Occipital lobe (tissue), 2 donors: ENCODE measurements around the gene ZBTB32. TPM values are rescaled to one million over a fixed set of nuclear protein-coding genes. Genes with fewer than 3 reads are reported as not detected.
A peak's percentile ranks its signal among the peaks of the same experiment; 100 is the strongest.

Experiments
- DNase-seq: peaks from one replicate; lab custom pipeline; 2025; lab: John Stamatoyannopoulos, UW
- total RNA-seq: library from RNA; depleted of rRNA; stranded (reverse); fragments of >200 nt; gene quantifications from one replicate; pipeline ENCODE4 v1.2.3, GENCODE V29; 2014

The ZBTB32 gene
- total RNA-seq, 1 donor from 2014 or later = not detected

DNA sequence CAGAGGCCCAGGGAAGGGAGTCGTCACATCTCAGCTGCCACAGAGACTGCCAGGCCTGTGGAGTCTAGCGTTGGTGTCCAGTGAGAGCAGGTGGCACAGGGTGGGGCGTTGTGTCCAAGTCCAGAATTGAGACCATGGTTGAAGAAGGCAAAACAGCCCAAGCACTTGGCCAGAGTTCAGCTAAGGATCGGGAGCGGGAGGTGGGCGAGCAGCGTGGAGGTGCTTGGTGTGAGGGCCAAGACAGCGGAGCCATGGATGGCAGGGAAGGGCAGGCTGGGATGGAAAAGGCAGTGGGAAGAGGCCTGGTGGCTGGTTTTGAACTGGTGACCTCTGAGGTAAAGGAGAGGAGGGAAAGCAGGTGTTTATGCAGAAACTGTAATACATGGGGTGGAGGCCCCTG is 29.9 kb downstream of the ZBTB32 start:
- no peak for DNase-seq

- no peak for DNase-seq
Observed at GRCh38 chr19:35734889-35735288, 30.5 kb downstream of the ZBTB32 start.

DNA sequence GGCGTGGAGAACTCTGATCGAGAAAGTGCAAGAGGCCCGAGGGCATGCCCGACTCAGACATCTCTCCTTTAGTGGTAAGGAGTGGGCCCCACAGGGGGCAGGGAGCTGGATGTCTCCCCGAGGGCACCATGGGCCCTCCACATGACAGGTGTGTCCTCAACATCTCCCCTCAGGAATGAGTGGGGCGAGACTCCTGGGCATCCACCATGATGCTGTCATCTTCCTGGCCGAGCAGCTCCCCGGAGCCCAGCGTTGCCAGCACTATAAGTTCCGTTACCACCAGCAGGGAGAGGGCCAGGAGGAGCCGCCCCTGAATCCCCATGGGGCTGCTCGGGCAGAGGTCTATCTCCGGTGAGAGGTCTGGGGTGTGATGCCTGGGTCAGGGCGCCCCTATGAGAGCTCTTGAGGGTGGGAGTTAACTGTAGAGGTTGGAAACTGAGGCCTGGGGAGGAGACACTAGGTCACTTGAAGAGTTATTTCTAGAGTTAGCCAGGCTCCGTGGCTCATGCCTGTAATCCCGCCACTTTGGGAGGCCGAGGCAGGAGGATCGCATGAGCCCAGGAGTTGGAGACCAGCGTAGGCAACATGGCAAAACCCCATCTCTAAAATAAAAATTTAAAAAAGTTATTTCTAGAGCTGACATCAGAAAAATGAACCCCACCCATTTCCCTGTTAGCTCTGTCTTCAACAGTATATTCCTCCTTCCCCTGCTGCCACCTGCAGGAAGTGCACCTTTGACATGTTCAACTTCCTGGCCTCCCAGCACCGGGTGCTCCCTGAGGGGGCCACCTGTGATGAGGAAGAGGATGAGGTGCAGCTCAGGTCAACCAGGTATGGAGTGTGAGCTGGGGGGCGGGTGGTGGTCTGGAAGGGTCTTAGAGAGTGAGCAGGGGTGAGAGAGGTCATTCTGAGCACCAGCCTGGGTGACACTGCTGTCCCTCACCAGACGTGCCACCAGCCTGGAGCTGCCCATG is 32.8 kb downstream of the ZBTB32 start:
- no peak for DNase-seq

DNA sequence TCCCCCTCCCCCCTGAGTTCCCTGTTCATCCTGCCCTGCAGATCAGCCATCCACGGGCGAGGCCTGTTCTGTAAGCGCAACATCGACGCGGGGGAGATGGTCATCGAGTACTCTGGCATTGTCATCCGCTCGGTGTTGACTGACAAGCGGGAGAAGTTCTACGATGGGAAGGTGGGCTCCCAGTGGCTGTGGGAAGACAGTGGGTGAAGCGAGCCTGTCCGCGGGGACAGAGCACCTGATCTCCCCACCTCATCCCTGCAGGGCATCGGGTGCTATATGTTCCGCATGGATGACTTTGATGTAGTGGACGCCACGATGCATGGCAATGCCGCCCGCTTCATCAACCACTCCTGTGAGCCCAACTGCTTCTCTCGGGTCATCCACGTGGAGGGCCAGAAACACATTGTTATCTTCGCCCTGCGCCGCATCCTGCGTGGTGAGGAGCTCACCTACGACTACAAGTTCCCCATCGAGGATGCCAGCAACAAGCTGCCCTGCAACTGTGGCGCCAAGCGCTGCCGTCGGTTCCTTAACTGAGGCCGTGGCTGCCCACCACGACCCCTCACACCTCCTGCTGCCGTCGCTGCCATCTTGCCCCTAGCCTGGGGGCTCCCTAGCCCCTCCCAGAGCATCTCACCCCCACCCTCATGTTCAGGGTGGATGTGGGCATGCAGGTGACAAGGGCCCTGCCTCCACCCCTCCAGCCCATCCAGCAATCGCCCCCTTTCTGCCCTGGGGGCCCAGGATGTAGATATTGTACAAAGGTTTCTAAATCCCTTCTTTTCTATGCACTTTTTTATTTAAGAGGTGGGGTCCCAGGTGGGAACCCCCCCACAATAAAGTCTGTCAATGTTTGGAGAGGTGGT is 33.9 kb downstream of the ZBTB32 start:
- DNase-seq = no peak

- DNase-seq = no peak
Observed at GRCh38 chr19:35738887-35739229, 34.5 kb downstream of the ZBTB32 start.

- DNase-seq = no peak
Observed at GRCh38 chr19:35739275-35740107, 35.1 kb downstream of the ZBTB32 start.

GRCh38 chr19:35740108-35740422 is 35.7 kb downstream of the ZBTB32 start:
- DNase-seq = no peak

- peak; percentile 99 for DNase-seq
Observed at GRCh38 chr19:35740423-35741202, 36.3 kb downstream of the ZBTB32 start.

DNA sequence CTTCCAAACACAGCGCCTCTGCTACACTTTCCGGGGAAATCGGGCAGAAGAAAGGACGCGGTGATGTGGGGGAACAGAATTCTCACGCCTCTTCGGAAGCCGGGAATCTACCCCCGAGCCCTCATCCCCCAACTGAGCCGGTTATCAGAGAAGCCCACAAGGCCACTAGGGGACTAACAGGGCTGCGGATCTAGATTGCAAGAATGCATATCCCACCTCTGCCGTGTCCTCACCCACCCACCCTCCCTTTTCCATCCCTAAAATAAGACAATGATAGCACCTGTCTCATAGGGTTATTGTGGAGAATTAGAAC is 36.8 kb downstream of the ZBTB32 start:
- DNase-seq = no peak

GRCh38 chr19:35742121-35742724 is 37.9 kb downstream of the ZBTB32 start, which contains the start of gene IGFLR1:
TSS of gene IGFLR1 (minus strand) at chr19:35742452. CDS start at chr19:35741180, 1,272 bp downstream.
- no peak for DNase-seq

DNA sequence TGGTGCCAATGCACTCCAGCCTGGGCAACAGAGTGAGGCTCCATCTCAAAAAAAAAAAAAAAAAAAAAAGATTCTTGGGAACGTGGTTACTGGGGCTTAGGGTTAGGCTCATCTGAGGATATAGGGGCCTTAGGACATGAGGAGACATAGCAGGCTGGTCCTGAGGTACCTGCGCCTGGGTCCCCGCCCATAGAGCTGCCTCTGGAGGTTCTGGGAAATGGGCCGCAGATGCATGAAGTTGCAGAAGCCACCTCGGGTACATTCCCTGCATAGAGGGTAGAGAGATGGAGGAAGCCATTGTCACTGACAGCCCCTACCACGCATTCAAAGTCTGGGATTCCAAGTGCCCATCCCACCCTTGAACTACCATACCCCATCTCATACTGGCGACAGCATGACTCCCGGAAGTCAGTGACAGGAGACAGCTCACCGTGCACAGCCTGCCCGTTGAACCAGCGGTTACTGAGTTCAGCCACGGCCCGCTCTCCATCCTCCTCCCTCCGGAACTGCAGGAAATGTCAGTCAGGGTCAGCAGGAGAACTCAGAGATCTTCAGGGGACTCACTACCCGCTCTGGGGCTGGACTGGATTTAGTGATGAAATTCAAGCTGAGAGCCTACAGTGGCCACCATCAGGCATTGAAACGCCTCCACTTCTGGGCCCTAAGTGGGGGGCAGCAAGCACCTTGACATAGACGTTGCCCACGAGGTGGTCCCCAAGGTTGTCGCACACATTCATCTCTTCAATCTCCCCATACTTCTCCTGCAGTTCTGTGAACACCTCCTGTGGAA is 39.5 kb downstream of the ZBTB32 start:
- DNase-seq = no peak

DNA sequence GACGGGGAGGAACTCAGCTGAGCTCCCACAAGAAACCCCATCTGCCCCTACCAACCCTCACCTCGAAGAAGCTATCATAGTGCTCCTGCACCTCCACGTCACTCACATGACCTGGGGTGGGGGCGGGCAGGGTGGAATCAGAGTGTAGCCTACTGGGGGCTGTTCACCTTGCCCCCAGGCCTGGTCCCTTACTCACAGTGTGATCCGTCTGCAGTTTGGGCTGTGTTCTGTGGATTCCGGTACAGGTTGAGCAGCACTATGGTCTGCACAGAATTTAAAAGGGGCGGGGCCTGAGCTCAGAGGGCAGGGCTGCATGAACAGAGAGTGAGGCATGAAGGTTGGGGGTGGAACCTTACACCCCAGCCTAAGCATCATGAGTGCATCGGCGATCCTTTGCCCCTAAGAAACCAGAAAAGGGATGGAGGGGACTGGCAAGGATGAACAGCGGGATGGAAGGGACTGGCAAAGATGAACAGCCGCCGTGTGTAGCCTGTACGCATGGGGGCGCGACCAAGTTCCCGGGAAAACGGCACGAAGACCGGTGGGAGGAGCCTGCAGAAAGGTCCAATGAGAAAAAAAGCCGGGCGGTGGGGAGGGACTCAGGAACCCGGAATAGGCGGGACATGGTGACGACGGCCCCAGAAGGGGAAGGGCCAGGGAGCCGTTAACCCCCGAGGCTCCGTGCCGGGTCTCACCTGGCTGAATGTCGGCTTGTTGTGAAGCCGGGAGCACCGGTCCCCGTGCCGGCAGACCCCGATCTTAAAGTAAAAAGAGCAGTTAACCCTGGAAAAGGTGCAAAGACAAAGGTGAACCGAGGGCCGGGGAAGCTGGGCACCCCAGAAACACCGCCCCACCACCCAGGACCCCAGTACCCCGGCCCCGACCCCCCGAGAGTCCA is 40.3 kb downstream of the ZBTB32 start:
- peak; percentile 91 for DNase-seq

DNA sequence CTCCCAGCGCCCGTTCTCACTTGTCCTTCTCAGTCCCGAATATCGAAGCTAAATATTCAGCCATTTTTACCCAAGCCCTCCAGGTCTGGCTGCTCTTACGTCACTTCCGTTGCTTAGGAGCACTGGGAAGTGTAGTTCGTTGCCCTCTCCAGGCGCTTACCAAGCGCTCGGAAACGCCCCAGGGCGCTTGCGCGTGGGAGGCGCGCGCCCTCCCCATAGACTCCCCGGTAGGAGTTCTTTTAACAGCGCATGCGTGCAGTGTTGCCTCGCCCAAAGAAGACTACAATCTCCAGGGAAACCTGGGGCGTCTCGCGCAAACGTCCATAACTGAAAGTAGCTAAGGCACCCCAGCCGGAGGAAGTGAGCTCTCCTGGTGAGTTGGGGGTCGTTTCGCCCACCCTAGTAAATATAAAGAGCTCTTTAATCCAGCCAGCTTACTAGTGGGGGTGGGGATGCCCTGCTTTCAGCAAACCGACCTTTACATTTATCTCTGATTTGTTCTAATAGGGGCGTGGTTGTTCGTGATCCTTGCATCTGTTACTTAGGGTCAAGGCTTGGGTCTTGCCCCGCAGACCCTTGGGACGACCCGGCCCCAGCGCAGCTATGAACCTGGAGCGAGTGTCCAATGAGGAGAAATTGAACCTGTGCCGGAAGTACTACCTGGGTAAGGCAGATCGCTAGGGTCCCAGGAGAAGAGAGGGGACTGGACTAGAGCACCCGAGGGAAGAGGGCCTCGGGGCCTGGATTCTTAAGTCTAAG is 41.1 kb downstream of the ZBTB32 start, which contains the start of the genes PSENEN and U2AF1L4:
PSENEN (plus strand) TSS at position 324 of the 759 bp plus-strand sequence; CDS start at position 604, 280 bp downstream.
U2AF1L4 (minus strand) TSS at position 91 of the 759 bp plus-strand sequence; CDS start at position 64, 27 bp downstream.
- peak; percentile 97 for DNase-seq

DNA sequence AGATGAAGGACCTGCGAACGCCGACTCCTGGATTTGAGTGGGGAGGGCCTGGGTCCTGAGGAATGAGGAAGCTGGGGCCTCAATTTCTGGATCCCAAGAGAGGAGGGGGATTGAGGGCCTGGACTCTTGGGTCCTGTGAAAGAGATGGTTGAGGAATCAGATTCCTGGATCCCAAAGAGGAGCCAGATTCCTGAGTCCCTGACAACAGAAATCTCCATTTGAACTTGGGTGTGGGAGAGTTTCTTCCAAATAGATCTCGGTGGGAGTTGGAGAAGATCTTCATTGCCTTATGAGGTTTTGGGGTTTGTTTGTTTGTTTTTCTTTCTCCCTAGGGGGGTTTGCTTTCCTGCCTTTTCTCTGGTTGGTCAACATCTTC is 41.7 kb downstream of the ZBTB32 start:
- no peak for DNase-seq

DNA sequence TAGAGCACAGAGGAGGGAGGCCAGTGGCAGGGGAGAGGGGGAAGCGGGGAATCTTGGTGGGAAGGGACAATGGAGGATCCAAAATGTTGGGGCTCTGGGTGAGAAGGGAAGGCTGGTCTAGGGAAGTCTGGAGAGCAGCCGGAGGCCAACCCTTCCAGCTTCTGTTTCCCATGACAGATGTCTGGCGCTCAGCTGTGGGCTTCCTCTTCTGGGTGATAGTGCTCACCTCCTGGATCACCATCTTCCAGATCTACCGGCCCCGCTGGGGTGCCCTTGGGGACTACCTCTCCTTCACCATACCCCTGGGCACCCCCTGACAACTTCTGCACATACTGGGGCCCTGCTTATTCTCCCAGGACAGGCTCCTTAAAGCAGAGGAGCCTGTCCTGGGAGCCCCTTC is 42.2 kb downstream of the ZBTB32 start:
- DNase-seq = no peak

GRCh38 chr19:35748106-35749020 is 44.0 kb downstream of the ZBTB32 start, which contains the start of gene LIN37:
TSS of gene LIN37 (plus strand) at chr19:35748576. CDS start at chr19:35748725, 149 bp downstream.
- DNase-seq = peak; percentile 100
